WERI-Rb-1 (cell line): ENCODE measurements around the gene DCAF6.

ENCODE experiments used
- DNase-seq: peaks from one replicate; pipeline ENCODE4 v3.0.0-alpha.2; 2020
- H3K27ac ChIP-seq: fragments of 250-450 bp; sonication (Bioruptor Pico); 2 replicates; pipeline ENCODE4 v1.5.1; 2020; ENCODE audit warnings: mild to moderate bottlenecking, moderate library complexity
- H3K27me3 ChIP-seq: fragments of 250-450 bp; sonication (Bioruptor Pico); 2 replicates; pipeline ENCODE4 v1.5.1; 2021; ENCODE audit warnings: mild to moderate bottlenecking, low read depth, moderate library complexity; ENCODE audit not compliant: insufficient read depth, severe bottlenecking
- H3K36me3 ChIP-seq: fragments of 250-450 bp; sonication (Bioruptor Pico); 2 replicates; pipeline ENCODE4 v1.5.1; 2020; ENCODE audit warnings: mild to moderate bottlenecking, moderate library complexity
- H3K4me3 ChIP-seq: 2 replicates; pipeline ENCODE4 v1.5.1; 2011; ENCODE audit warnings: low read depth, mild to moderate bottlenecking, control low read depth, low read length
- H3K9me3 ChIP-seq: fragments of 250-450 bp; sonication (Bioruptor Pico); 2 replicates; pipeline ENCODE4 v1.5.1; 2021; ENCODE audit warnings: mild to moderate bottlenecking, moderate library complexity; ENCODE audit not compliant: severe bottlenecking
- CTCF ChIP-seq: IDR thresholded peaks from 2 replicates; pipeline ENCODE4 v1.5.1; 2011; ENCODE audit warnings: low read depth, mild to moderate bottlenecking, control low read depth, inconsistent platforms, low read length

The DCAF6 gene

GRCh38 chr1:167916766-167917511 is 19.5 kb upstream of the DCAF6 start:
- Histone ChIP-seq H3K4me3 (no peak overlapping the region), H3K27me3 (no peaks in the 10 kb centered on the region), H3K27ac (no peak overlapping the region), H3K36me3 (no peaks in the 10 kb centered on the region), H3K9me3 (no peaks in the 10 kb centered on the region)
- DNase-seq: no peak
- no peak for TF ChIP-seq CTCF

- no peaks in the 10 kb centered on the region for H3K27me3 ChIP-seq
- TF ChIP-seq CTCF: no peak
- no peaks in the 10 kb centered on the region for H3K9me3 ChIP-seq
- no peak for DNase-seq
- H3K27ac ChIP-seq: no peak overlapping the region
- no peak overlapping the region for H3K4me3 ChIP-seq
- H3K36me3 ChIP-seq: no peaks in the 10 kb centered on the region
These were observed 14.5 kb upstream of the DCAF6 start for GRCh38 chr1:167922023-167922422.

- H3K27ac ChIP-seq: no peak overlapping the region
- no peaks in the 10 kb centered on the region for H3K9me3 ChIP-seq
- no peaks in the 10 kb centered on the region for H3K36me3 ChIP-seq
- H3K4me3 ChIP-seq: no peak overlapping the region
- no peaks in the 10 kb centered on the region for H3K27me3 ChIP-seq
- TF ChIP-seq CTCF: no peak
- no peak for DNase-seq
These were observed 13.8 kb upstream of the DCAF6 start for GRCh38 chr1:167922611-167923074.

GRCh38 chr1:167923324-167924056 is 13.0 kb upstream of the DCAF6 start:
- DNase-seq: no peak
- H3K36me3 ChIP-seq: no peaks in the 10 kb centered on the region
- H3K9me3 ChIP-seq: no peaks in the 10 kb centered on the region
- no peak for TF ChIP-seq CTCF
- H3K4me3 ChIP-seq: no peak overlapping the region
- H3K27me3 ChIP-seq: no peaks in the 10 kb centered on the region
- no peak overlapping the region for H3K27ac ChIP-seq

GRCh38 chr1:167924102-167924501 is 12.4 kb upstream of the DCAF6 start:
- no peaks in the 10 kb centered on the region for H3K27me3 ChIP-seq
- no peak for TF ChIP-seq CTCF
- no peak overlapping the region for H3K27ac ChIP-seq
- H3K4me3 ChIP-seq: no peak overlapping the region
- no peak for DNase-seq
- H3K36me3 ChIP-seq: no peaks in the 10 kb centered on the region
- H3K9me3 ChIP-seq: no peaks in the 10 kb centered on the region
